PC-9 (cell line): Measurements from ENCODE around the gene CEACAM1. TPM values are rescaled to one million over a fixed set of nuclear protein-coding genes. Genes with fewer than 3 reads are reported as not detected.
"Not testable (repeated sequence)": the region's sequence is repeated elsewhere in the genome, so short reads cannot be mapped to it uniquely, and the experiment has no call there.

Source experiments
- BruUV-seq: library from RNA; stranded (reverse); fragments of 400-500 nt; replicated peaks from 2 replicates; lab custom pipeline; 2021; lab: Mats Ljungman, UMichigan
- CTCF ChIA-PET: fragments of 300-600 bp; sonication (Branson Sonifier 250); formaldehyde crosslinking; loops from one replicate; lab custom pipeline; 2022; ENCODE audit warnings: antibody characterized with exemption; lab: Charles Lee
- POLR2A ChIA-PET: fragments of 300-600 bp; sonication (Branson Sonifier 250); formaldehyde crosslinking; loops from one replicate; lab custom pipeline; 2022; ENCODE audit warnings: antibody characterized with exemption; ENCODE audit not compliant: unreplicated experiment; lab: Charles Lee
- DNase-seq, 2 experiments: peaks; one replicate each; pipeline versions ENCODE4 v3.0.0 to v3.0.0-alpha.2; 2015 to 2022; ENCODE audit warnings: mixed read lengths in 1 of 2
- H2AFZ ChIP-seq: fragments of 200-600 bp; sonication (generic); 2 replicates; pipeline ENCODE4 v1.8.1; 2017; ENCODE audit warnings: antibody characterized with exemption
- H3F3A ChIP-seq: fragments of 200-600 bp; sonication (generic); 2 replicates; pipeline ENCODE4 v1.8.1; 2017; ENCODE audit warnings: antibody characterized with exemption, mild to moderate bottlenecking, low read depth; ENCODE audit not compliant: insufficient read depth
- H3K27ac ChIP-seq: fragments of 200-600 bp; sonication (generic); 2 replicates; pipeline ENCODE4 v1.6.1; 2016; ENCODE audit warnings: mixed run types
- H3K27me3 ChIP-seq: fragments of 200-600 bp; sonication (generic); 2 replicates; pipeline ENCODE4 v1.6.1; 2016; ENCODE audit warnings: low read depth, mixed run types; ENCODE audit not compliant: insufficient read depth
- H3K36me3 ChIP-seq: fragments of 200-600 bp; sonication (generic); 2 replicates; pipeline ENCODE4 v1.6.1; 2016; ENCODE audit warnings: low read depth, mixed run types
- H3K4me1 ChIP-seq: fragments of 200-600 bp; sonication (generic); replicated peaks from 2 replicates; pipeline ENCODE4 v1.6.1; 2016; ENCODE audit warnings: mixed run types; ENCODE audit not compliant: insufficient read depth
- H3K4me2 ChIP-seq: fragments of 200-600 bp; sonication (generic); 2 replicates; pipeline ENCODE4 v1.6.1; 2017; ENCODE audit warnings: mixed run types
- H3K4me3 ChIP-seq: fragments of 200-600 bp; sonication (generic); 2 replicates; pipeline ENCODE4 v1.6.1; 2016; ENCODE audit warnings: mixed run types
- H3K79me2 ChIP-seq: fragments of 200-600 bp; sonication (generic); 2 replicates; pipeline ENCODE4 v1.6.1; 2017; ENCODE audit warnings: low read depth, mixed run types
- H3K9me2 ChIP-seq: fragments of 200-600 bp; sonication (generic); 2 replicates; pipeline ENCODE4 v1.8.1; 2017; ENCODE audit warnings: mild to moderate bottlenecking; ENCODE audit not compliant: insufficient read depth
- H3K9me3 ChIP-seq: fragments of 200-600 bp; sonication (generic); 2 replicates; pipeline ENCODE4 v1.8.1; 2016; ENCODE audit warnings: low read depth; ENCODE audit not compliant: insufficient read depth
- H4K20me1 ChIP-seq: fragments of 200-600 bp; sonication (generic); 2 replicates; pipeline ENCODE4 v1.8.1; 2017; ENCODE audit not compliant: insufficient read depth
- CTCF ChIP-seq: fragments of 200-600 bp; sonication (generic); conservative IDR thresholded peaks from 2 replicates; pipeline ENCODE4 v1.6.1; 2017; ENCODE audit warnings: mixed run types, antibody characterized with exemption, mild to moderate bottlenecking, moderate library complexity
- EZH2 ChIP-seq: fragments of 200-600 bp; sonication (generic); IDR thresholded peaks from 2 replicates; pipeline ENCODE4 v1.8.0; 2017; ENCODE audit warnings: antibody characterized with exemption, low read depth
- intact Hi-C: fragments of 100-400 bp; cut with micrococcal nuclease; formaldehyde crosslinking; loops from one replicate; pipeline ENCODE4 v1.10.0; 2022; ENCODE audit not compliant: unreplicated experiment
- total RNA-seq: library from RNA; stranded (reverse); gene quantifications from 2 replicates; pipeline ENCODE4 v1.2.3, GENCODE V29; 2021

Gene CEACAM1
- total RNA-seq, 1 experiment from 2014 or later = 1.6 TPM

DNA sequence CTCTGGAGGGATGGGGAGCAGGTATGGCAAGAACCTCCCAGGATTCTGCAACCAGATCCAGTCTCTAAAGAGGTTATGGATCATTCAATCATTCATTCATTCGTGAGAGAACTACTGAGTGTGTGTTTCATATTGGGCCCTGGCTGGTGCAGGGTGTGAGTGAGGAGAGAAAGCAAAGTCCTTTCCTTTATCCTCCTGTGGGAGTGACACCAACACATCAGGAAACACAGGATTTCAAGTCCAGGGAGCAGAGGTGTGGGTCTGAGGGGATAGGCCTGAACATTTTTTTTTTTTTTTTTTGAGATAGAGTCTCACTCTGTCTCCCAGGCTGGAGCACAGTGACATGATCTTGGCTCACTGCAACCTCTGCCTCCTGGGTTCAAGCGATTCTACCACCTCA, 3.3 kb downstream of the CEACAM1 start:
- TF ChIP-seq EZH2 = no peak
- no peak for TF ChIP-seq CTCF
- no TSS peak for BruUV-seq
- H3K79me2 ChIP-seq = no peaks in the 10 kb centered on the region
- intact Hi-C loops = no loop called here
- no peaks in the 10 kb centered on the region for H3F3A ChIP-seq
- H3K9me3 ChIP-seq = no peaks in the 10 kb centered on the region
- ChIA-PET CTCF (no interaction called here), POLR2A (no interaction called here)
- H3K36me3 ChIP-seq = no peaks in the 10 kb centered on the region
- H3K4me1 ChIP-seq = peaks cover 13% of the 10 kb centered on the region
- H3K27ac ChIP-seq = no peak overlapping the region
- DNase-seq = no peak
- no peak overlapping the region for H3K4me3 ChIP-seq
- no peaks in the 10 kb centered on the region for H3K27me3 ChIP-seq
- H2AFZ ChIP-seq = no peak overlapping the region
- H3K9me2 ChIP-seq = no peaks in the 10 kb centered on the region
- no peak overlapping the region for H3K4me2 ChIP-seq
- H4K20me1 ChIP-seq = no peaks in the 10 kb centered on the region

DNA sequence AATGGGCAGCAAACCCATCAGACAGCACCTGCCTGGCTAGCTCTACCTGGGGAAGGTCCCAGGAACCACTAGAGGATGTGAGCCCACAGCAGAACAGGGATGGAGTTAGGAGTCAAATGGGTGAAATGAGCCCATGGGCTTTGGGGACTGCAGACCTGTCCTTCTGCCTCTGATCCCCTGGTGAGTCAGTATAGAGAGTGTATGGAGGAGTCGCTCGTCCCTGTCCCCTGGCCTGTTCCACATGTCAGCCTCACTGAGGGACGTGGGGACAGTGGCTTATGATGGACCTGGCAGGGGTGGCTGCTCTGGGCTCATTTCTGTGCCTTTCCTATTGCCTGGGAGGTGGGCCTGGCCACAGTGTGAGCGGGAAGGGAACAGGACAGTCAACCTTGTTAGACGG, 4.0 kb downstream of the CEACAM1 start:
- no TSS peak for BruUV-seq
- Histone ChIP-seq H4K20me1 (no peaks in the 10 kb centered on the region), H3K4me2 (no peak overlapping the region), H3K9me2 (no peaks in the 10 kb centered on the region), H3K27ac (no peak overlapping the region), H3K4me1 (peaks cover 13% of the 10 kb centered on the region), H3K27me3 (no peaks in the 10 kb centered on the region), H3K36me3 (no peaks in the 10 kb centered on the region), H3K79me2 (no peaks in the 10 kb centered on the region), H3K9me3 (no peaks in the 10 kb centered on the region), H3F3A (no peaks in the 10 kb centered on the region), H2AFZ (no peak overlapping the region), H3K4me3 (no peak overlapping the region)
- intact Hi-C loops = no loop called here
- TF ChIP-seq EZH2 (no peak), CTCF (no peak)
- DNase-seq = no peak
- CTCF ChIA-PET = no interaction called here
- POLR2A ChIA-PET = no interaction called here

DNA sequence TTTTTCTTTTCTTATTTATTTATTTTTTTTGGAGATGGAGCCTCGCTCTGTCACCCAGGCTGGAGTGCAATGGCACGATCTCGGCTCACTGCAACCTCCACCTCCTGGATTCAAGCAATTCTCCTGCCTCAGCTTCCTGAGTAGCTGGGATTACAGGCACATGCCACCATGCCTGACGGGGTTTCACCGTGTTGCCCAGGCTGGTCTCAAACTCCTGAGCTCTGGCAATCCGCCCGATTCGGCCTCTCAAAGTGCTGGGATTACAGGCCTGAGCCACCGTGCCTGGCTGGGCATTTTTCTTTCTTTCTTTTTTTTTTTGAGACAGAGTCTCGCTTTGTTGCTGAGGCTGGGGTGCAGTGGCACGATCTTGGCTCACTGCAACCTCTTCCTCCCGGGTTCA, 6.0 kb downstream of the CEACAM1 start:
- POLR2A ChIA-PET, H3K79me2 ChIP-seq, BruUV-seq, H4K20me1 ChIP-seq, H3K36me3 ChIP-seq, H3K4me1 ChIP-seq, H2AFZ ChIP-seq, H3K27ac ChIP-seq, H3K9me2 ChIP-seq, H3K27me3 ChIP-seq, CTCF ChIA-PET, H3K9me3 ChIP-seq, H3F3A ChIP-seq, H3K4me2 ChIP-seq, DNase-seq, intact Hi-C loops, H3K4me3 ChIP-seq: not testable (repeated sequence)

GRCh38 chr19:42521346-42522030, 6.8 kb downstream of the CEACAM1 start:
- no TSS peak for BruUV-seq
- H3K79me2 ChIP-seq = no peaks in the 10 kb centered on the region
- intact Hi-C loops = no loop called here
- no peak for DNase-seq
- no peaks in the 10 kb centered on the region for H3K4me1 ChIP-seq
- no peak overlapping the region for H3K4me2 ChIP-seq
- POLR2A ChIA-PET = no interaction called here
- H3K9me3 ChIP-seq = no peaks in the 10 kb centered on the region
- H3F3A ChIP-seq = no peaks in the 10 kb centered on the region
- H3K9me2 ChIP-seq = no peaks in the 10 kb centered on the region
- no peaks in the 10 kb centered on the region for H3K36me3 ChIP-seq
- H2AFZ ChIP-seq = no peak overlapping the region
- H3K27ac ChIP-seq = no peak overlapping the region
- H3K4me3 ChIP-seq = no peak overlapping the region
- TF ChIP-seq CTCF (no peak), EZH2 (no peak)
- no peaks in the 10 kb centered on the region for H4K20me1 ChIP-seq
- CTCF ChIA-PET = interaction anchor here (0.6 kb wide), 1 partner anchor 19 kb away, joined by 5 read pairs; no protein-coding TSS in a partner anchor
- no peaks in the 10 kb centered on the region for H3K27me3 ChIP-seq
